Body of pancreas (tissue), 4 donors: Measurements from ENCODE around the gene NUBPL.

Experiments
- CTCF ChIP-seq, 7 experiments: fragments of 450-650 bp in 4 of 7; fragments of 200-600 bp in 3 of 7; sonication (generic) in 3 of 7; IDR thresholded peaks; one replicate each; pipeline ENCODE4 v1.5.1; 2016 to 2019; ENCODE audit warnings: antibody characterized with exemption in 7 of 7
- POLR2A ChIP-seq, 3 donors: fragments of 450-650 bp; IDR thresholded peaks; one replicate each; pipeline ENCODE4 v1.6.1; 2016; ENCODE audit warnings: antibody characterized with exemption in 3 of 3, mild to moderate bottlenecking in 2 of 3

GRCh38 chr14:31529053-31529452 lies 32.2 kb upstream of the NUBPL start:
- TF ChIP-seq POLR2A (IDR thresholded peaks at IDR 0.05) (no peak), CTCF (IDR thresholded peaks at IDR 0.05) (no peak)
